ENCODE data around the gene BCAS3. TPM values are rescaled to one million over a fixed set of nuclear protein-coding genes. Genes with fewer than 3 reads are reported as not detected.
"Not testable (repeated sequence)": the region's sequence is repeated elsewhere in the genome, so short reads cannot be mapped to it uniquely, and the experiment has no call there.

Gene BCAS3
- total RNA-seq, 1 donor from 2014 or later = 64.9 TPM

DNA sequence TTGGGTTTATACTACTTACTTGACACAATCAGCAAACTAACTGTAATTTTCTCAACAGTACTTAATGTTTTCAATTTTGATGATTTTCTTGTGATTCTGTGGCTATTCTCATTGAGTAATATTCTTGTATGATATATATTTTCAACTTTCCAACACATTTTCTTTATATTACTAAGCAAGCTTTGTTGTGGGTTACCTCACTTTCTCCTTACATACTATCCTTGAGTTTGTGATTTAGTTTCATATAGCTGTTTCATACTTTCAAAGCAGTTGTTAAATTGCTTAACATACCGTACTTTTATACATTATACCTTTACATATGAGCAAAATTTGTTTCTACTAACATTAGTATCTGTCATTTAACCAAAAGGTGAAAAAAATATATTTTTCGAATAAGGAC is 197.1 kb downstream of the BCAS3 start:
- no peak for TF ChIP-seq CTCF (IDR thresholded peaks at IDR 0.05; ENCODE audit: unreplicated experiment)
- Mint-ChIP-seq H3K9me3 (no peaks in the 10 kb centered on the region), H3K4me3 (no peak overlapping the region), H3K4me1 (peaks cover 24% of the 10 kb centered on the region), H3K27me3 (ENCODE audit: low read depth) (no peaks in the 10 kb centered on the region), H3K27ac (no peak overlapping the region), H3K36me3 (peaks cover under 1% of the 10 kb centered on the region)
- no peak for DNase-seq (ENCODE audit: low spot score in 2 of 2, unreplicated experiment in 2 of 2)

- H3K9me3 Mint-ChIP-seq; DNase-seq (ENCODE audit: low spot score in 2 of 2, unreplicated experiment in 2 of 2); H3K27me3 Mint-ChIP-seq (ENCODE audit: low read depth): not testable (repeated sequence)
- Mint-ChIP-seq H3K27ac (peak overlapping the region; percentile 98), H3K36me3 (peaks cover 11% of the 10 kb centered on the region), H3K4me1 (peaks cover 16% of the 10 kb centered on the region), H3K4me3 (peak overlapping the region; percentile 93)
These were observed 209.3 kb downstream of the BCAS3 start for GRCh38 chr17:60886731-60887613.

DNA sequence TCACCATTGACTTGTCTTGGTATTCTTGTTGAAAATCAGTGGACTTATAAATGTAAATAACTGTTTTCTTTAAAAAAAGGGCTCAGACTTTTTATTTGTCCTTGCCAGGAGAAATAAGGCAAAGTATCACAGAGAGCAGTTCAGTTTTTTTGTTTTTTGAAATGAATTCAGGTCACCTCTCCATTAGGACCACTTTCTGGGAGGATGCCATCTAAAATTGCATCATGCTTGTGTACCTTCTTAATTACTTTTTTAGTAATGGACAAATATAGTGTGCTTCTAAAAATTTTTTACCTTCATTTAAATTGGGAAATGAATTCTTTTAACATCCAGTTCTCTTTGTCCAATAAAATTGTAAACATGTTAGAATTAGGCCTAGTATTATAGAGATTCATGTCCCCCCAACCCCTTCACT is 210.0 kb downstream of the BCAS3 start:
- Mint-ChIP-seq H3K36me3 (peaks cover 11% of the 10 kb centered on the region), H3K4me3 (peak overlapping the region; percentile 93), H3K4me1 (peaks cover 16% of the 10 kb centered on the region), H3K9me3 (no peaks in the 10 kb centered on the region), H3K27ac (peak overlapping the region; percentile 98), H3K27me3 (ENCODE audit: low read depth) (no peaks in the 10 kb centered on the region)
- no peak for TF ChIP-seq CTCF (IDR thresholded peaks at IDR 0.05; ENCODE audit: unreplicated experiment)
- no peak for DNase-seq (ENCODE audit: low spot score in 2 of 2, unreplicated experiment in 2 of 2)

DNA sequence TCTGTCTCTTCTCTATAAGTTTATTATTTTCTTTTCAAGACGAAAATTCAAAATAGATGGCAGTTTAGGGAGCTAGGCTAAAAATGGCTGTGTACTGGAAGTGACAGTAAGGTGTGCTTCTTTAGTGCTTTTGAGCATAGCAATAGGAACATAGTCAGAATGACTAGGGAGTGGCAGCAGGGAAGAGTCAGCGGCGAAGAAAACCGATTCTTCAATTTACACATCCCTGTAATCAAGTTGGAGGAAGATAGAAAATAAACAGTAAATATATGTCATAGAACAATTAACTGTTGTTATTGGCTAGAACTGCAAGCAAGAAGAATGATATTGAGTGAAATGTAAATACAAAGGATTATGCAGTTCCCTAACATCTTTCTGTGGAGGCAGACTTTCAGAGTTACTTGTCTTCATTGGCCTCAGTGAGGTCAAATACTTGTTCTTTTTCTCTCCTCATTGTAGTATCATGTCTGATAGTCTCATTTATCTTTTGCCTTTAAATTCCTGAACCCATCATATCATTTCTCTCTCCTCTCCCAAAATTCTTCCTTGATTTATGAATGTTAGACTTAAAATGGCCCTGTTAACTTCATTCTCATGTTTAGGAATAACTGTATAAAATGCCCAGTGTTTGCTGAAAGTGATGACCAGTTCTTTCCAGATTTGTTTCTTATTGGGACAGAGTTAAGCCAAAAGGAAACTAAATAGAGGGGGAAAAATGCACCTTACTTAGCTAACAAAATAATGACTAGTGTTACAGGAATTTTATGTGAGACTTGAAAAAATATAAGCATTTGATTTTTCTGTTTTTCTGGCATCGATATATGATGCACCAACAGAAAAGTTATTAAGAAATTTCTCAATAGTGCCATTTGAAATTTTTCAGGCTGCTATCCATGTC is 211.4 kb downstream of the BCAS3 start:
- peaks cover 8% of the 10 kb centered on the region for H3K9me3 Mint-ChIP-seq
- DNase-seq (ENCODE audit: low spot score in 2 of 2, unreplicated experiment in 2 of 2) = no peak
- H3K4me3 Mint-ChIP-seq = peak overlapping the region; percentile 14
- H3K4me1 Mint-ChIP-seq = peaks cover 16% of the 10 kb centered on the region
- H3K27ac Mint-ChIP-seq = peak overlapping the region; percentile 47
- H3K27me3 Mint-ChIP-seq (ENCODE audit: low read depth) = no peaks in the 10 kb centered on the region
- TF ChIP-seq CTCF (IDR thresholded peaks at IDR 0.05; ENCODE audit: unreplicated experiment) = no peak
- peaks cover 20% of the 10 kb centered on the region for H3K36me3 Mint-ChIP-seq

GRCh38 chr17:60891149-60891548 is 213.5 kb downstream of the BCAS3 start:
- DNase-seq (ENCODE audit: low spot score in 2 of 2, unreplicated experiment in 2 of 2) = no peak
- no peaks in the 10 kb centered on the region for H3K27me3 Mint-ChIP-seq (ENCODE audit: low read depth)
- no peak for TF ChIP-seq CTCF (IDR thresholded peaks at IDR 0.05; ENCODE audit: unreplicated experiment)
- H3K4me1 Mint-ChIP-seq = peaks cover 16% of the 10 kb centered on the region
- peaks cover 26% of the 10 kb centered on the region for H3K9me3 Mint-ChIP-seq
- H3K36me3 Mint-ChIP-seq = peaks cover 38% of the 10 kb centered on the region
- H3K4me3 Mint-ChIP-seq = no peak overlapping the region
- no peak overlapping the region for H3K27ac Mint-ChIP-seq

DNA sequence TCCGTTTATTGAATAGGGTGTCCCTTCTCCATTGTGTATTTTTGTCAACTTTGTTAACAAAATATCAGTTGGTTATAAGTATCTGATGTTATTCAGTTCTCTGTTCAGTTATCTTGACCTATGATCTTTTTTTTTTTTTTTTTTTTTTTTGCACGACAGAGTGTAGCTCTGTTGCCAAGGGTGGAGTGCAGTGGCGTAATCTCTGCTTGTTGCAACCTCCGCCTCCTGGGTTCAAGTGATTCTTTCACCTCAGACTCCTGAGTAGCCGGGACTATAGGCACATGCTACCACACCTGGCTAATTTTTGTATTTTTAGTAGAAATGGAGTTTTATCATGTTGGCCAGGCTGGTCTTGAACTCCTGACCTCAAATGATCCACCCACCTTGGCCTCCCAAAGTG is 215.8 kb downstream of the BCAS3 start:
- H3K27ac Mint-ChIP-seq = no peak overlapping the region
- peaks cover 44% of the 10 kb centered on the region for H3K9me3 Mint-ChIP-seq
- H3K36me3 Mint-ChIP-seq = peaks cover 55% of the 10 kb centered on the region
- TF ChIP-seq CTCF (IDR thresholded peaks at IDR 0.05; ENCODE audit: unreplicated experiment) = no peak
- H3K4me1 Mint-ChIP-seq = peaks cover 9% of the 10 kb centered on the region
- H3K4me3 Mint-ChIP-seq = no peak overlapping the region
- no peak for DNase-seq (ENCODE audit: low spot score in 2 of 2, unreplicated experiment in 2 of 2)
- H3K27me3 Mint-ChIP-seq (ENCODE audit: low read depth) = no peaks in the 10 kb centered on the region
